ENCODE data around the gene KCNC1. TPM values are rescaled to one million over a fixed set of nuclear protein-coding genes. Genes with fewer than 3 reads are reported as not detected.

The KCNC1 gene
- total and polyA plus RNA-seq, 2 of the 13 experiments (the other 11 are each of a cell fraction or from before 2014, with no cell fraction given), result 0.01 to 0.04 TPM

DNA sequence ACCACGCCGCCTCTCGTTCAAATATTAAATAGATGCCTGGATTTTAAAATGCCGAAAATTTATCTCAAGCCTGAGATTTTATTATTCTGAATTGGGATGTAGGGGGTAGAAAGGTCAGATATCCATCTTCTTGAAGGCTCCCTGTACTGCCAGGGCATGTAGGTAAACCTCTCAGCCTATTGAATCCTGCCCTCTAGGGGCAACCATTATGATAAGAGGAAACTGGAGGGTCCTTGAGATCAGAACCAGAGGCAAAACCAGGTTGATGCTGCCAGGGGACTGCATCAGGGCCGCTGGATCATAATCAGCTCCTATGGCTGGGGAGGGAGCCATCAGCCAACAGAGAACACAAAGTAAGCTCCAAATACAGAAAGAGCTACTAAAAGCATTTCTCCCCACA, 92.4 kb downstream of the KCNC1 start:
- BruUV-seq (replicated peaks), result no TSS peak
- Histone ChIP-seq H3K27me3 (ENCODE audit: control insufficient read depth in 1 of 2, insufficient read depth in 2 of 2, low read length in 2 of 2) (no peaks in the 10 kb centered on the region), H3K9me3 (ENCODE audit: low read length) (no peaks in the 10 kb centered on the region), H3K9ac (ENCODE audit: insufficient read depth, low read depth, low read length) (no peak overlapping the region), H3K79me2 (ENCODE audit: insufficient read depth, low read length) (no peaks in the 10 kb centered on the region), H3K4me3 (replicated peaks in 1 of 3; ENCODE audit: insufficient read depth in 1 of 3, low read depth in 2 of 3, low read length in 3 of 3) (no peak overlapping the region), H2AFZ (ENCODE audit: low read length) (no peak overlapping the region), H3K4me2 (ENCODE audit: low read depth, low read length) (no peak overlapping the region), H3K4me1 (ENCODE audit: insufficient read depth, low read length) (no peaks in the 10 kb centered on the region), H3K36me3 (replicated peaks in 1 of 2; ENCODE audit: control insufficient read depth in 1 of 2, insufficient read depth in 2 of 2, low read length in 2 of 2) (peaks cover 0 to 7% of the 10 kb centered on the region in 2 experiments; a peak in 1 of 5 replicates), H4K20me1 (ENCODE audit: insufficient read depth, low read length) (0 out of 2 replicates have a peak, but pooled peaks cover 2% of the 10 kb centered on the region), H3K27ac (ENCODE audit: extremely low read length, insufficient read depth, low read length) (no peak overlapping the region)
- DNase-seq (ENCODE audit: low spot score), result peak; percentile 7
- ATAC-seq, result peak; percentile 62; the same call in 2 of the 3 replicates
- CTCF ChIA-PET (ENCODE audit: low intra/inter-chr PET ratio, low total read pairs), result interaction anchor here (1.0 kb wide), 1 partner anchor 66 kb away, joined by 3 read pairs; no protein-coding TSS in a partner anchor
- intact Hi-C loops (cut with micrococcal nuclease; ENCODE audit: unreplicated experiment) (loop anchor here (1.0 kb wide), 2 partner anchors 67 to 96 kb away; no protein-coding TSS in a partner anchor), in situ Hi-C loops (cut with HindIII; ENCODE audit: extremely low pct_ligation_motif_present, low pct_unique_long_range_greater_than_20kb) (no loop called here)
- 94% methylated on average over 5 of the region's 5 CpGs for WGBS (ENCODE audit: low lambda C conversion rate)
- TF ChIP-seq, protein P1, sequence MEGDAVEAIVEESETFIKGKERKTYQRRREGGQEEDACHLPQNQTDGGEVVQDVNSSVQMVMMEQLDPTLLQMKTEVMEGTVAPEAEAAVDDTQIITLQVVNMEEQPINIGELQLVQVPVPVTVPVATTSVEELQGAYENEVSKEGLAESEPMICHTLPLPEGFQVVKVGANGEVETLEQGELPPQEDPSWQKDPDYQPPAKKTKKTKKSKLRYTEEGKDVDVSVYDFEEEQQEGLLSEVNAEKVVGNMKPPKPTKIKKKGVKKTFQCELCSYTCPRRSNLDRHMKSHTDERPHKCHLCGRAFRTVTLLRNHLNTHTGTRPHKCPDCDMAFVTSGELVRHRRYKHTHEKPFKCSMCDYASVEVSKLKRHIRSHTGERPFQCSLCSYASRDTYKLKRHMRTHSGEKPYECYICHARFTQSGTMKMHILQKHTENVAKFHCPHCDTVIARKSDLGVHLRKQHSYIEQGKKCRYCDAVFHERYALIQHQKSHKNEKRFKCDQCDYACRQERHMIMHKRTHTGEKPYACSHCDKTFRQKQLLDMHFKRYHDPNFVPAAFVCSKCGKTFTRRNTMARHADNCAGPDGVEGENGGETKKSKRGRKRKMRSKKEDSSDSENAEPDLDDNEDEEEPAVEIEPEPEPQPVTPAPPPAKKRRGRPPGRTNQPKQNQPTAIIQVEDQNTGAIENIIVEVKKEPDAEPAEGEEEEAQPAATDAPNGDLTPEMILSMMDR (CRISPR knock-in tag; IDR thresholded peaks at IDR 0.05), result peak; percentile 43
- TF ChIP-seq STAG1 (CRISPR knock-in tag; IDR thresholded peaks at IDR 0.05) (peak; percentile 29; the same call in 1 of the 2 replicates), ZNF879 (CRISPR knock-in tag; IDR thresholded peaks at IDR 0.05) (no peak)
- POLR2A ChIA-PET, result no interaction called here
- no peak for FAIRE-seq

DNA sequence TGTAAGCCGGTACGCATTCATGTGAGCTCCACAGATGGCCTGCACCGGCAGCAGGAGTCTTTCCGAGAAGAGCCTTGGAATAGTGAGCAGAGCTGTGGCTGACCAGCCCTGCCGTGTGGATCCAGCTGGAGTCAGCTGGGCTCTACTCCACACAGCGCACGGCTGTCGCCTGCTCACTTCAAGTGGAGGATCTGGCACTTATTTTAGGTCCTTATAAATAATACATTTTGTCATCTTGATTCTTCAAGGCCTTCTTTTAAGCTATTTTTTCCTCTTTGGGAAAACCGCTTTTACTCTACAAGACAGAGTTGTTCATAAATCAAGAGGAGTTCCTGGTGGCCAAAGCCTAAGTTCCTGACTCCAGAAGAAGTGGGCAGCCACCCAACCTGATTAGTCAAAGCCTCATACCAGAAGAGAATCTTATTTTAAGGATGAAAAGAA, 93.8 kb downstream of the KCNC1 start:
- no peaks in the 10 kb centered on the region for H3K79me2 ChIP-seq (ENCODE audit: insufficient read depth, low read length)
- H3K4me3 ChIP-seq (replicated peaks in 1 of 3; ENCODE audit: insufficient read depth in 1 of 3, low read depth in 2 of 3, low read length in 3 of 3), result no peak overlapping the region
- FAIRE-seq (no peak), ATAC-seq (no peak), DNase-seq (ENCODE audit: low spot score) (no peak)
- CTCF ChIA-PET (ENCODE audit: low intra/inter-chr PET ratio, low total read pairs), result no interaction called here
- WGBS (ENCODE audit: low lambda C conversion rate), result 98% methylated on average over 9 of the region's 9 CpGs
- H3K4me1 ChIP-seq (ENCODE audit: insufficient read depth, low read length), result no peaks in the 10 kb centered on the region
- H3K27me3 ChIP-seq (ENCODE audit: control insufficient read depth in 1 of 2, insufficient read depth in 2 of 2, low read length in 2 of 2), result no peaks in the 10 kb centered on the region
- 0 out of 2 replicates have a peak, but pooled peaks cover 2% of the 10 kb centered on the region for H4K20me1 ChIP-seq (ENCODE audit: insufficient read depth, low read length)
- no peak overlapping the region for H3K9ac ChIP-seq (ENCODE audit: insufficient read depth, low read depth, low read length)
- H3K4me2 ChIP-seq (ENCODE audit: low read depth, low read length), result no peak overlapping the region
- in situ Hi-C loops (cut with HindIII; ENCODE audit: extremely low pct_ligation_motif_present, low pct_unique_long_range_greater_than_20kb) (no loop called here), intact Hi-C loops (cut with micrococcal nuclease; ENCODE audit: unreplicated experiment) (no loop called here)
- peaks cover 0 to 7% of the 10 kb centered on the region in 2 experiments; a peak in 1 of 5 replicates for H3K36me3 ChIP-seq (replicated peaks in 1 of 2; ENCODE audit: control insufficient read depth in 1 of 2, insufficient read depth in 2 of 2, low read length in 2 of 2)
- no peak for TF ChIP-seq ZNF232 (CRISPR knock-in tag; IDR thresholded peaks at IDR 0.05; ENCODE audit: borderline replicate concordance)
- no peak overlapping the region for H2AFZ ChIP-seq (ENCODE audit: low read length)
- no peaks in the 10 kb centered on the region for H3K9me3 ChIP-seq (ENCODE audit: low read length)
- H3K27ac ChIP-seq (ENCODE audit: extremely low read length, insufficient read depth, low read length), result no peak overlapping the region
- POLR2A ChIA-PET, result no interaction called here
- BruUV-seq (replicated peaks), result no TSS peak

Data from HepG2 (cell line).